KOPT-K1 (cell line): ENCODE data around the gene PES1.
"Not testable (repeated sequence)": the region's sequence is repeated elsewhere in the genome, so short reads cannot be mapped to it uniquely, and the experiment has no call there.

Experiments used
- H3K27ac ChIP-seq: fragments of 200-600 bp; sonication (generic); 2 replicates; pipeline ENCODE4 v1.5.1; 2016; ENCODE audit warnings: antibody characterized with exemption, mild to moderate bottlenecking, low read depth, low read length; ENCODE audit not compliant: poor library complexity, severe bottlenecking
- H3K36me3 ChIP-seq: fragments of 200-600 bp; sonication (generic); 2 replicates; pipeline ENCODE4 v1.5.1; 2017; ENCODE audit warnings: antibody characterized with exemption, mild to moderate bottlenecking, low read length, moderate library complexity; ENCODE audit not compliant: insufficient read depth
- H3K9me3 ChIP-seq: fragments of 200-600 bp; sonication (generic); 2 replicates; pipeline ENCODE4 v1.5.1; 2017; ENCODE audit warnings: antibody characterized with exemption, low read length, mild to moderate bottlenecking; ENCODE audit not compliant: insufficient read depth, poor library complexity, severe bottlenecking

The PES1 gene

GRCh38 chr22:30591588-30592359 lies at the start of gene PES1:
Gene PES1, minus strand, starts transcription at chr22:30591910. Its CDS starts 77 bp downstream, at chr22:30591833.
- Histone ChIP-seq H3K9me3 (no peaks in the 10 kb centered on the region), H3K36me3 (peaks cover 35% of the 10 kb centered on the region), H3K27ac (peak within 1 kb of the TSS; percentile 81)

GRCh38 chr22:30640839-30641430 lies 49.2 kb upstream of the PES1 start:
- no peak overlapping the region for H3K27ac ChIP-seq
- no peaks in the 10 kb centered on the region for H3K36me3 ChIP-seq
- no peaks in the 10 kb centered on the region for H3K9me3 ChIP-seq

GRCh38 chr22:30640361-30640760 lies 48.7 kb upstream of the PES1 start:
- H3K36me3 ChIP-seq = no peaks in the 10 kb centered on the region
- H3K9me3 ChIP-seq = no peaks in the 10 kb centered on the region
- H3K27ac ChIP-seq = no peak overlapping the region

- no peaks in the 10 kb centered on the region for H3K9me3 ChIP-seq
- no peaks in the 10 kb centered on the region for H3K36me3 ChIP-seq
- no peak overlapping the region for H3K27ac ChIP-seq
These were observed 46.0 kb upstream of the PES1 start for GRCh38 chr22:30637701-30638114.

GRCh38 chr22:30636226-30637077 lies 44.7 kb upstream of the PES1 start:
- Histone ChIP-seq H3K27ac (no peak overlapping the region), H3K9me3 (no peaks in the 10 kb centered on the region), H3K36me3 (no peaks in the 10 kb centered on the region)

GRCh38 chr22:30635273-30636225 lies 43.8 kb upstream of the PES1 start, which contains the start of gene SLC35E4:
Gene SLC35E4, plus strand, starts transcription at chr22:30635781. Its CDS starts 670 bp downstream, at chr22:30636451.
- H3K27ac ChIP-seq = peak within 1 kb of the TSS; percentile 20

GRCh38 chr22:30634471-30635233 lies 42.9 kb upstream of the PES1 start:
- no peak overlapping the region for H3K27ac ChIP-seq
- H3K36me3 ChIP-seq = no peaks in the 10 kb centered on the region
- no peaks in the 10 kb centered on the region for H3K9me3 ChIP-seq

More at GRCh38 chr22:30635273-30636225, 43.8 kb upstream of the PES1 start, which contains the start of gene SLC35E4:
- no peaks in the 10 kb centered on the region for H3K36me3 ChIP-seq
- H3K9me3 ChIP-seq = no peaks in the 10 kb centered on the region

GRCh38 chr22:30631469-30631868 lies 39.8 kb upstream of the PES1 start:
- H3K9me3 ChIP-seq, H3K27ac ChIP-seq, H3K36me3 ChIP-seq: not testable (repeated sequence)

GRCh38 chr22:30628491-30628890 lies 36.8 kb upstream of the PES1 start:
- Histone ChIP-seq H3K36me3 (no peaks in the 10 kb centered on the region), H3K27ac (no peak overlapping the region), H3K9me3 (no peaks in the 10 kb centered on the region)

GRCh38 chr22:30627471-30627870 lies 35.8 kb upstream of the PES1 start:
- Histone ChIP-seq H3K9me3 (no peaks in the 10 kb centered on the region), H3K36me3 (no peaks in the 10 kb centered on the region)

GRCh38 chr22:30626413-30626812 lies 34.7 kb upstream of the PES1 start:
- Histone ChIP-seq H3K27ac (no peak overlapping the region), H3K36me3 (no peaks in the 10 kb centered on the region), H3K9me3 (no peaks in the 10 kb centered on the region)

More at GRCh38 chr22:30627471-30627870, 35.8 kb upstream of the PES1 start:
- H3K27ac ChIP-seq = no peak overlapping the region

GRCh38 chr22:30619909-30620308 lies 28.2 kb upstream of the PES1 start:
- H3K27ac ChIP-seq, H3K9me3 ChIP-seq, H3K36me3 ChIP-seq: not testable (repeated sequence)

GRCh38 chr22:30617819-30618218 lies 26.1 kb upstream of the PES1 start:
- no peaks in the 10 kb centered on the region for H3K36me3 ChIP-seq

GRCh38 chr22:30615543-30615954 lies 23.8 kb upstream of the PES1 start:
- Histone ChIP-seq H3K27ac (no peak overlapping the region), H3K36me3 (no peaks in the 10 kb centered on the region), H3K9me3 (no peaks in the 10 kb centered on the region)

More at GRCh38 chr22:30617819-30618218, 26.1 kb upstream of the PES1 start:
- H3K27ac ChIP-seq = no peak overlapping the region
- H3K9me3 ChIP-seq = no peaks in the 10 kb centered on the region
